Measurements from ENCODE around the gene ADD1. TPM values are rescaled to one million over a fixed set of nuclear protein-coding genes. Genes with fewer than 3 reads are reported as not detected.

Gene ADD1
- total RNA-seq, 1 donor from 2014 or later: 235 TPM

GRCh38 chr4:2961811-2962441 is 118.3 kb downstream of the ADD1 start:
- no peak for DNase-seq (ENCODE audit: extremely low spot score, unreplicated experiment)
- peaks cover 33% of the 10 kb centered on the region for H3K4me1 Mint-ChIP-seq (ENCODE audit: unreplicated experiment)
- H3K9me3 Mint-ChIP-seq: no peaks in the 10 kb centered on the region
- H3K27me3 Mint-ChIP-seq: no peaks in the 10 kb centered on the region
- peaks cover 7% of the 10 kb centered on the region for H3K36me3 Mint-ChIP-seq
- peak overlapping the region; percentile 89 for H3K4me3 Mint-ChIP-seq
- no peak for TF ChIP-seq CTCF (conservative IDR thresholded peaks at IDR 0.05)
- peak overlapping the region; percentile 95 for H3K27ac Mint-ChIP-seq

GRCh38 chr4:2962614-2963174 is 119.0 kb downstream of the ADD1 start:
- Mint-ChIP-seq H3K4me1 (ENCODE audit: unreplicated experiment) (peaks cover 30% of the 10 kb centered on the region), H3K4me3 (peak overlapping the region; percentile 89), H3K36me3 (peaks cover 7% of the 10 kb centered on the region), H3K9me3 (no peaks in the 10 kb centered on the region), H3K27me3 (no peaks in the 10 kb centered on the region), H3K27ac (peak overlapping the region; percentile 95)
- DNase-seq (ENCODE audit: extremely low spot score, unreplicated experiment): no peak
- no peak for TF ChIP-seq CTCF (conservative IDR thresholded peaks at IDR 0.05)

- no peaks in the 10 kb centered on the region for H3K27me3 Mint-ChIP-seq
- peak; percentile 63 for TF ChIP-seq CTCF (conservative IDR thresholded peaks at IDR 0.05)
- peak; percentile 97 for DNase-seq (ENCODE audit: extremely low spot score, unreplicated experiment)
- H3K36me3 Mint-ChIP-seq: peaks cover 7% of the 10 kb centered on the region
- peak within 1 kb of the TSS; percentile 91 for H3K4me3 Mint-ChIP-seq
- H3K27ac Mint-ChIP-seq: peak within 1 kb of the TSS; percentile 95
- H3K9me3 Mint-ChIP-seq: no peaks in the 10 kb centered on the region
- H3K4me1 Mint-ChIP-seq (ENCODE audit: unreplicated experiment): peaks cover 23% of the 10 kb centered on the region
Measured at GRCh38 chr4:2963175-2963965, 119.7 kb downstream of the ADD1 start, which contains the start of the genes GRK4 and NOP14. Gene GRK4 (plus strand): TSS chr4:2963571. CDS start chr4:2964071, 500 bp downstream. Gene NOP14 (minus strand): TSS chr4:2963406. CDS start chr4:2963319, 87 bp downstream.

- peaks cover 16% of the 10 kb centered on the region for H3K4me1 Mint-ChIP-seq (ENCODE audit: unreplicated experiment)
- peaks cover under 1% of the 10 kb centered on the region for H3K36me3 Mint-ChIP-seq
- peak overlapping the region; percentile 91 for H3K4me3 Mint-ChIP-seq
- peak; percentile 7 for TF ChIP-seq CTCF (conservative IDR thresholded peaks at IDR 0.05)
- peak overlapping the region; percentile 63 for H3K27ac Mint-ChIP-seq
- H3K9me3 Mint-ChIP-seq: no peaks in the 10 kb centered on the region
- no peak for DNase-seq (ENCODE audit: extremely low spot score, unreplicated experiment)
- H3K27me3 Mint-ChIP-seq: no peaks in the 10 kb centered on the region
Measured at GRCh38 chr4:2963966-2964471, 120.4 kb downstream of the ADD1 start.

GRCh38 chr4:2964706-2965258 is 121.1 kb downstream of the ADD1 start:
- Mint-ChIP-seq H3K4me3 (peak overlapping the region; percentile 91), H3K4me1 (ENCODE audit: unreplicated experiment) (peaks cover 15% of the 10 kb centered on the region), H3K9me3 (no peaks in the 10 kb centered on the region), H3K36me3 (no peaks in the 10 kb centered on the region), H3K27ac (peak overlapping the region; percentile 63), H3K27me3 (no peaks in the 10 kb centered on the region)
- no peak for DNase-seq (ENCODE audit: extremely low spot score, unreplicated experiment)
- no peak for TF ChIP-seq CTCF (conservative IDR thresholded peaks at IDR 0.05)

All from type B pancreatic cell (in vitro differentiated cells).